ENCODE data around the gene CDK5RAP3.
"Not testable (repeated sequence)": the region's sequence is repeated elsewhere in the genome, so short reads cannot be mapped to it uniquely, and the experiment has no call there.

CDK5RAP3 gene

GRCh38 chr17:48012151-48012520, 41.2 kb downstream of the CDK5RAP3 start:
- Mint-ChIP-seq H3K4me1 (peaks cover 12% of the 10 kb centered on the region), H3K27me3 (peaks cover 52% of the 10 kb centered on the region)
- ATAC-seq = peak; percentile 77

GRCh38 chr17:48012654-48013053, 41.7 kb downstream of the CDK5RAP3 start:
- peak overlapping the region; percentile 40 for H3K4me3 Mint-ChIP-seq
- H3K36me3 Mint-ChIP-seq (ENCODE audit: low read depth) = no peaks in the 10 kb centered on the region
- H3K27ac Mint-ChIP-seq = no peak overlapping the region

More at GRCh38 chr17:48012151-48012520, 41.2 kb downstream of the CDK5RAP3 start:
- no peaks in the 10 kb centered on the region for H3K9me3 Mint-ChIP-seq
- DNase-seq = peak; percentile 70
- H3K4me3 Mint-ChIP-seq = peak overlapping the region; percentile 74
- H3K27ac Mint-ChIP-seq = no peak overlapping the region
- H3K36me3 Mint-ChIP-seq (ENCODE audit: low read depth) = no peaks in the 10 kb centered on the region

GRCh38 chr17:48013876-48014594, 43.1 kb downstream of the CDK5RAP3 start:
- H3K27ac Mint-ChIP-seq = no peak overlapping the region
- peaks cover 50% of the 10 kb centered on the region for H3K27me3 Mint-ChIP-seq

More at GRCh38 chr17:48012654-48013053, 41.7 kb downstream of the CDK5RAP3 start:
- Mint-ChIP-seq H3K4me1 (peaks cover 15% of the 10 kb centered on the region), H3K9me3 (no peaks in the 10 kb centered on the region), H3K27me3 (peaks cover 50% of the 10 kb centered on the region)
- ATAC-seq (no peak), DNase-seq (no peak)

GRCh38 chr17:48014595-48015111, 43.7 kb downstream of the CDK5RAP3 start:
- H3K27me3 Mint-ChIP-seq = peaks cover 48% of the 10 kb centered on the region
- H3K4me3 Mint-ChIP-seq = no peak overlapping the region
- peaks cover 16% of the 10 kb centered on the region for H3K4me1 Mint-ChIP-seq
- DNase-seq (no peak), ATAC-seq (no peak)
- no peaks in the 10 kb centered on the region for H3K36me3 Mint-ChIP-seq (ENCODE audit: low read depth)
- H3K9me3 Mint-ChIP-seq = no peaks in the 10 kb centered on the region
- H3K27ac Mint-ChIP-seq = no peak overlapping the region

More at GRCh38 chr17:48013876-48014594, 43.1 kb downstream of the CDK5RAP3 start:
- Mint-ChIP-seq H3K4me3 (no peak overlapping the region), H3K9me3 (no peaks in the 10 kb centered on the region), H3K36me3 (ENCODE audit: low read depth) (no peaks in the 10 kb centered on the region), H3K4me1 (peaks cover 16% of the 10 kb centered on the region)
- DNase-seq (no peak), ATAC-seq (no peak)

GRCh38 chr17:48016112-48016511, 45.2 kb downstream of the CDK5RAP3 start:
- ATAC-seq (no peak), DNase-seq (no peak)
- peaks cover 45% of the 10 kb centered on the region for H3K27me3 Mint-ChIP-seq
- no peaks in the 10 kb centered on the region for H3K36me3 Mint-ChIP-seq (ENCODE audit: low read depth)
- H3K4me1 Mint-ChIP-seq = peaks cover 16% of the 10 kb centered on the region
- H3K4me3 Mint-ChIP-seq = no peak overlapping the region
- H3K9me3 Mint-ChIP-seq = no peaks in the 10 kb centered on the region
- no peak overlapping the region for H3K27ac Mint-ChIP-seq

- not testable (repeated sequence) for H3K36me3 Mint-ChIP-seq (ENCODE audit: low read depth); H3K9me3 Mint-ChIP-seq; H3K4me3 Mint-ChIP-seq; ATAC-seq; DNase-seq; H3K4me1 Mint-ChIP-seq
- H3K27ac Mint-ChIP-seq = peak overlapping the region; percentile 37
- peaks cover 45% of the 10 kb centered on the region for H3K27me3 Mint-ChIP-seq
Measured at GRCh38 chr17:48017817-48018158, 46.9 kb downstream of the CDK5RAP3 start.

GRCh38 chr17:48021934-48022333, 51.0 kb downstream of the CDK5RAP3 start:
- ATAC-seq = no peak
- Mint-ChIP-seq H3K36me3 (ENCODE audit: low read depth) (no peaks in the 10 kb centered on the region), H3K4me3 (no peak overlapping the region), H3K27me3 (peaks cover 34% of the 10 kb centered on the region), H3K27ac (no peak overlapping the region), H3K9me3 (no peaks in the 10 kb centered on the region), H3K4me1 (peaks cover 39% of the 10 kb centered on the region)
- DNase-seq = no peak

- H3K4me1 Mint-ChIP-seq = peaks cover 35% of the 10 kb centered on the region
- H3K27ac Mint-ChIP-seq = no peak overlapping the region
- H3K4me3 Mint-ChIP-seq = peak overlapping the region; percentile 37
- ATAC-seq (no peak), DNase-seq (no peak)
- H3K27me3 Mint-ChIP-seq = peaks cover 36% of the 10 kb centered on the region
- no peaks in the 10 kb centered on the region for H3K36me3 Mint-ChIP-seq (ENCODE audit: low read depth)
- H3K9me3 Mint-ChIP-seq = no peaks in the 10 kb centered on the region
Measured at GRCh38 chr17:48022901-48023300, 52.0 kb downstream of the CDK5RAP3 start.

GRCh38 chr17:48023400-48024148, 52.7 kb downstream of the CDK5RAP3 start:
- H3K4me3 Mint-ChIP-seq = peak overlapping the region; percentile 69
- DNase-seq (peak; percentile 69), ATAC-seq (peak; percentile 16)
- no peaks in the 10 kb centered on the region for H3K9me3 Mint-ChIP-seq
- peaks cover 38% of the 10 kb centered on the region for H3K27me3 Mint-ChIP-seq
- H3K27ac Mint-ChIP-seq = no peak overlapping the region
- H3K4me1 Mint-ChIP-seq = peaks cover 35% of the 10 kb centered on the region
- H3K36me3 Mint-ChIP-seq (ENCODE audit: low read depth) = no peaks in the 10 kb centered on the region

- ATAC-seq (no peak), DNase-seq (peak; percentile 51)
- Mint-ChIP-seq H3K4me1 (peaks cover 35% of the 10 kb centered on the region), H3K9me3 (no peaks in the 10 kb centered on the region), H3K27ac (peak overlapping the region; percentile 73), H3K36me3 (ENCODE audit: low read depth) (no peaks in the 10 kb centered on the region), H3K27me3 (peaks cover 43% of the 10 kb centered on the region), H3K4me3 (peak overlapping the region; percentile 82)
Measured at GRCh38 chr17:48024149-48025039, 53.5 kb downstream of the CDK5RAP3 start.

- no peaks in the 10 kb centered on the region for H3K9me3 Mint-ChIP-seq
- DNase-seq (peak; percentile 99), ATAC-seq (peak; percentile 89)
- peaks cover 40% of the 10 kb centered on the region for H3K27me3 Mint-ChIP-seq
- peak overlapping the region; percentile 82 for H3K4me3 Mint-ChIP-seq
- peak overlapping the region; percentile 73 for H3K27ac Mint-ChIP-seq
- H3K4me1 Mint-ChIP-seq = peaks cover 35% of the 10 kb centered on the region
- H3K36me3 Mint-ChIP-seq (ENCODE audit: low read depth) = no peaks in the 10 kb centered on the region
Measured at GRCh38 chr17:48025040-48025903, 54.4 kb downstream of the CDK5RAP3 start.

- Mint-ChIP-seq H3K4me1 (peaks cover 35% of the 10 kb centered on the region), H3K27ac (no peak overlapping the region), H3K27me3 (peaks cover 34% of the 10 kb centered on the region), H3K4me3 (peak overlapping the region; percentile 82), H3K9me3 (no peaks in the 10 kb centered on the region), H3K36me3 (ENCODE audit: low read depth) (no peaks in the 10 kb centered on the region)
- ATAC-seq (no peak), DNase-seq (no peak)
Measured at GRCh38 chr17:48025904-48026501, 55.1 kb downstream of the CDK5RAP3 start.

All from activated naive CD8-positive, alpha-beta T cell treated with anti-CD3 and anti-CD28 coated beads, Interleukin-2, amount 50 U/mL, for 24 hours (primary cell).